ENCODE data around the gene SNPH. TPM values are rescaled to one million over a fixed set of nuclear protein-coding genes. Genes with fewer than 3 reads are reported as not detected.

SNPH gene
- total and polyA plus RNA-seq, 2 donors from 2014 or later = 3.1 TPM

- H3K4me1 ChIP-seq (ENCODE audit: control insufficient read depth in 2 of 3, insufficient read depth in 2 of 3, low read depth in 1 of 3, low read length in 3 of 3) = peaks cover 5 to 30% (median 23%) of the 10 kb centered on the region in 3 donors
- TF ChIP-seq CTCF (IDR thresholded peaks at IDR 0.05; ENCODE audit: borderline replicate concordance, extremely low read depth, insufficient read depth) = no peak
- peak overlapping the region; percentile 88 to 93 for H3K27ac ChIP-seq (ENCODE audit: low read depth in 2 of 2, low read length in 2 of 2)
- intact Hi-C loops (cut with DNase I) = no loop called here
- no peaks in the 10 kb centered on the region for H3K27me3 ChIP-seq (ENCODE audit: control insufficient read depth, insufficient read depth, low read length)
- H3K9ac ChIP-seq (ENCODE audit: low read length in 3 of 3) = peak overlapping the region in 1 of 3 donors; percentile 24
- no peaks in the 10 kb centered on the region for H3K36me3 ChIP-seq (ENCODE audit: control insufficient read depth in 2 of 3, insufficient read depth in 3 of 3, low read length in 3 of 3)
- FAIRE-seq = no peak
- no peaks in the 10 kb centered on the region for H3K9me3 ChIP-seq (ENCODE audit: control insufficient read depth in 2 of 3, insufficient read depth in 1 of 3, low read length in 3 of 3)
- peak in 1 of 5 donors; percentile 59 for DNase-seq
- no peak overlapping the region for H3K4me3 ChIP-seq (ENCODE audit: low read length in 3 of 3)
Observed at GRCh38 chr20:1322511-1323245, 56.6 kb downstream of the SNPH start.

- intact Hi-C loops (cut with DNase I) = no loop called here
- FAIRE-seq (no peak), DNase-seq (peak in 1 of 5 donors; percentile 33)
- H3K9me3 ChIP-seq (ENCODE audit: control insufficient read depth in 2 of 3, insufficient read depth in 1 of 3, low read length in 3 of 3) = no peaks in the 10 kb centered on the region
- H3K27ac ChIP-seq (ENCODE audit: low read depth in 2 of 2, low read length in 2 of 2) = peak overlapping the region; percentile 88 to 93
- H3K27me3 ChIP-seq (ENCODE audit: control insufficient read depth, insufficient read depth, low read length) = no peaks in the 10 kb centered on the region
- H3K4me1 ChIP-seq (ENCODE audit: control insufficient read depth in 2 of 3, insufficient read depth in 2 of 3, low read depth in 1 of 3, low read length in 3 of 3) = peaks cover 5 to 35% (median 28%) of the 10 kb centered on the region in 3 donors
- H3K9ac ChIP-seq (ENCODE audit: low read length in 3 of 3) = peak overlapping the region in 1 of 3 donors; percentile 24
- TF ChIP-seq CTCF (IDR thresholded peaks at IDR 0.05; ENCODE audit: borderline replicate concordance, extremely low read depth, insufficient read depth) = no peak
- no peaks in the 10 kb centered on the region for H3K36me3 ChIP-seq (ENCODE audit: control insufficient read depth in 2 of 3, insufficient read depth in 3 of 3, low read length in 3 of 3)
- H3K4me3 ChIP-seq (ENCODE audit: low read length in 3 of 3) = no peak overlapping the region
Observed at GRCh38 chr20:1323256-1323655, 57.2 kb downstream of the SNPH start.

GRCh38 chr20:1323830-1324597 lies 57.9 kb downstream of the SNPH start:
- Histone ChIP-seq H3K27ac (ENCODE audit: low read depth in 2 of 2, low read length in 2 of 2) (peak overlapping the region; percentile 99), H3K36me3 (ENCODE audit: control insufficient read depth in 2 of 3, insufficient read depth in 3 of 3, low read length in 3 of 3) (no peaks in the 10 kb centered on the region), H3K4me1 (ENCODE audit: control insufficient read depth in 2 of 3, insufficient read depth in 2 of 3, low read depth in 1 of 3, low read length in 3 of 3) (peaks cover 5 to 42% (median 36%) of the 10 kb centered on the region in 3 donors), H3K9ac (ENCODE audit: low read length in 3 of 3) (no peak overlapping the region), H3K4me3 (ENCODE audit: low read length in 3 of 3) (no peak overlapping the region), H3K9me3 (ENCODE audit: control insufficient read depth in 2 of 3, insufficient read depth in 1 of 3, low read length in 3 of 3) (no peaks in the 10 kb centered on the region), H3K27me3 (ENCODE audit: control insufficient read depth, insufficient read depth, low read length) (no peaks in the 10 kb centered on the region)
- intact Hi-C loops (cut with DNase I) = no loop called here
- TF ChIP-seq CTCF (IDR thresholded peaks at IDR 0.05; ENCODE audit: borderline replicate concordance, extremely low read depth, insufficient read depth) = no peak
- no peak for FAIRE-seq
- peak in 1 of 5 donors; percentile 45 for DNase-seq
